GM19452 (cell line): Measurements from ENCODE around the gene MCF2L.
A peak's percentile ranks its signal among the peaks of the same experiment; 100 is the strongest.
"Not testable (repeated sequence)": the region's sequence is repeated elsewhere in the genome, so short reads cannot be mapped to it uniquely, and the experiment has no call there.

Experiments
- ATAC-seq: cut with Tn5 transposase; IDR thresholded peaks from one replicate; pipeline ENCODE4 v1.9.1; 2021; ENCODE audit not compliant: unreplicated experiment

MCF2L gene

GRCh38 chr13:112968910-112969691 lies at the start of gene MCF2L:
MCF2L (plus strand) TSS chr13:112969214; CDS start chr13:112969380, 166 bp downstream.
- no peak for ATAC-seq

DNA sequence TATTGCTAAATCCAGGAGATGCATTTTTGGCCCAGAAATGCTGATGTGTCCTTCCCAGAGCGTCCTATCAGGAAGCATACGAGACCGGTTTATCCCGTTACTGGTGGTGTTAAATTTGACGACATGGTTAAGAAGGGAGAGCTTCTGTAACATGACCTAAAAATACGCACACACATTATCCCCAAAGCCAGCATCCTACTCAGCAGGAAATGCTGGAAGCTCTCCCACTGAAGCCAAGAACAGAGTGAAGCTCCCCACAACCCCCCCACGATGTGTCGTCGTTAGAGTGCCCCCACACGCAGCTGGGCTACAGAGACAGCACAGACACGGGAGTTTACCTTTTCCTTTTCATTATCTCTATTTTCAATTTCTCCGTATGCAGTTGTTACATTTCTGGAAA lies 45.1 kb upstream of the MCF2L start:
- no peak for ATAC-seq

DNA sequence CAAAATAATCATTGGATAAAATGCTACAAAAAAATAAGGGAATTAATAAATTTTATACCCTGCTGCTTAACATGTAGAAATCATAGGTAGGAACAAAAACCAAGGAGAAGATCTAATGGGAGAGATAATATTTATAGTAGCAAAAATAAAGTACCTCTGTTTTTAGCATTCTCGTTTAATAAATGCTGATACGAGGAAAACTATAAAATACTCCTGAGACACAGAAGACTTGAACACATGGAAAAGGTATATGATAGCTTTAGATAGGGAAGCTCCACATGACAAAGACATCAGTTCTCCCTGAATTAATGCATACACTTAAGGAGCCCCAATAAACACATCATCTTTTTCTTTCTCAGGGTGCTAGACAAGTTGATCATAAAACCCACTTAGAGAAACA lies 44.6 kb upstream of the MCF2L start:
- no peak for ATAC-seq

- ATAC-seq, result no peak
Observed at GRCh38 chr13:112926003-112926402, 43.0 kb upstream of the MCF2L start.

GRCh38 chr13:112926993-112927392 lies 42.0 kb upstream of the MCF2L start:
- ATAC-seq, result no peak

DNA sequence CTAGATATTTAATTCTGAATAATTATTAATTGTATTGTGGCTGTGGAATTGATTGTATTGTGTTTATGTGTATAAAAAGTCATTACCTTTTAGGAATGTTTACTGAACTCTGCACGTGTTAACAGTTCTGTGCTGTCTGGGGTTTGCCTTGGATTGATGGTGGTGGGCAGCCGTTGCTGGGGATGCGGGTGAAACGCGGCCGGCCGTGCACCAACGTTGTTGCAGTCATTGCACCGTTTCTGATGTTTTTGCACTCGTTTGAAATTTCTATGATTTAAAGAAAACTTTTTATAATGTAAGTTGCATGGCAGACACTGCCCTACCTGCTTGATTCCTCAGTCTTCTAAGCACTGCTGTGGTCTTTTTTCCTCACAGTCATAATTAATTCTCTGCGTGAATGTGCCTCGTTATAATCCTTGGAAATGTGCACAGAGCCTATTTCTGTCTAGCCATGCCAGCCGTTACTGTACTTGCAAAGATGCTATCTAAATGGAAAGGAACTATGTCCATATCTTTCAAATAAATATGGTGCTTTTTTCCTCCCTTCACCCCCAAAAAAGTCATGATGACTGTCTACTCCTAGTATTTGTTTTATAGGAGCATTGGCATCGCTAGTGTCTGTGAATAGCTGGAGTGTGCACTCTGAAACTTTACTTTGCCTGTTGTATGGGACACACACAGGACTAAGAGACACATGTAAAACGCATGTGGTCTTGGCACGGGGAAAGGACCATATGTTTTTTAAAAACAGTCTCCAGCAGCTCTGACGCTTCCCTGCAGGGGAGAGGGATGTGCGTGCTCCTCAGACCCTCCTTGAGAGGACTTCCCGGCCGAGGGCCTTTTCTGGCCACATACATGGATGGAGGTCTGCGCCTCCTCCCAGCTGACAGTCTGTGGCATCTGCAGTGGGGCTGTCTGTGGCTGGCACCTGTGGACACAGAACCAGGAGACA lies 40.7 kb upstream of the MCF2L start:
- ATAC-seq, result no peak

DNA sequence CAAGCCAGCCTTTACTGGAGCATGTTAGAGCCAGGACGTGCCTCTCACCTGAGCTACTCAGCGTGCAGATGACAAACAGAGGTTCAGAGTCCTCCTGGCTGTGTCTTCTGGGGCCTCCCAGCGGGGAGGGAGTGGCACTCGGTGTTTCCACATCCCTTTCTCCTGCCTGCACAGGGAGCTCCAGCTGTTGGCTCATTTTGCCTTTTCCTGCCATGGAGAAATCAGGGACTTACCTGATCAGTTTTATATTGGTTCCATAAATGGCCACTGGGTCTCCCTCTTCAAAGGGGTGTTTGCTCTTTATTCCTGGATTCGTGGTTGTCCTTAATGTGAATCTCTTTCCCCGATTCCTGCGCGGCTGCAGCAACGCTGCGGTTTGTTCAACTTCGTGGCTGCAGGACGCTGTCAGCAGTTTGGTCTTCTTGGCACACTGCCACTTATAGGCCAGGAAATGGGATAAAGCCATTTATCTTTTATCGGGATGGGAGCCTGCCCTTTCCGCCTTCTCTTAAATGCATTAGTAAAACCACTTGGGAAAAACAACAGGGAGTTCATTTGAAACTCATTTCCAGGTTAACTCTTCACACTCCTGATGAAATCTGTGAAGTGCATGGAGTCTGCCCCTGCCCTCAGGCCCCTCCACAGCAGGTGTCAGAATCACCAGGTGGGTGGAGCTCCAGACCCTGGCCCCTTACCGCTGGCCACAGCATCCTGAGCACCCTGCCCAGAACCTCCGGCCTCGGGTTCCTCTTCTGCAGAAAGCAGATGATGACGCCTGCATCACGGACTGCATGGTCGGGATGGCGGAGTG lies 39.8 kb upstream of the MCF2L start:
- no peak for ATAC-seq

- no peak for ATAC-seq
Observed at GRCh38 chr13:112929783-112930055, 39.3 kb upstream of the MCF2L start.

- ATAC-seq, result no peak
Observed at GRCh38 chr13:112930192-112930591, 38.8 kb upstream of the MCF2L start.

- no peak for ATAC-seq
Observed at GRCh38 chr13:112931028-112931934, 37.7 kb upstream of the MCF2L start.

DNA sequence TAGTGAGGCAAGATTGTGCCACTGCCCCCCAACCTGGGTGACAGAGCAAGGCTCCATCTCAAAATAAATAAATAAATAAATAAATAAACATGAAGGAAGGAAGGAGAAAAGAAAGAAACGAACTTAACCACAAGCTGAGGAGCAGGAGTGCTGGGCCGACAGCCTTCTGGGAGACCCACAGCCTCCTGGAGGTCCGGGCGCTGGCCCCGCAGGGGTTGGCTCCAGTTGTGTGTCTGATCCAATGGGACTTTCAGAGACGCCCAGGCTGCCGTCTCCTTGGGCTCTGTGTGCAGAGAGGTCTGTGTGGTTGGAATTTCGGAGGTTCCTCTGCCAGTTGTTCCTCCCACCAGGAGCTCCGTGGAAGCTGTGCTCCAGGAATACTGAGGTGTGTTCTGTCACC lies 36.0 kb upstream of the MCF2L start:
- ATAC-seq, result no peak

DNA sequence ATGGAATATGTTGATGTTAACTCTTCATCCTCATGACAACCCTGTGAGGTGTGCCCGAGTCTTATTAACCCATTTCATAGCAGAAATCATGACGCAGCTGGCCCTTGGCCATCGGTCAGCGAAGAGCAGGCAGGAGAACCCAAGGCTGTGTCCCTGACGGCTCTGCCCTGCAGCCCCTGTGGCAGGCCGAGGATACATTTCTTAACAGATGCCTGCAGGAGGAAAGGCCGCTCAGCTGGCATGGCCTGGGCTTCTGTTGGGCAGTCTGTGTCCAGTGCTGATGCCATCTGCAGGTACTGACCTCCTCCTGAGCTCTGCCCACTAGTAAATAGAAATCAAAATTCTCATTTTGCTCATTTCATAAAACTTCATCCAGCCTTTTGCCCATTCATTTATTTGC lies 35.4 kb upstream of the MCF2L start:
- no peak for ATAC-seq

- no peak for ATAC-seq
Observed at GRCh38 chr13:112934078-112934477, 34.9 kb upstream of the MCF2L start.

DNA sequence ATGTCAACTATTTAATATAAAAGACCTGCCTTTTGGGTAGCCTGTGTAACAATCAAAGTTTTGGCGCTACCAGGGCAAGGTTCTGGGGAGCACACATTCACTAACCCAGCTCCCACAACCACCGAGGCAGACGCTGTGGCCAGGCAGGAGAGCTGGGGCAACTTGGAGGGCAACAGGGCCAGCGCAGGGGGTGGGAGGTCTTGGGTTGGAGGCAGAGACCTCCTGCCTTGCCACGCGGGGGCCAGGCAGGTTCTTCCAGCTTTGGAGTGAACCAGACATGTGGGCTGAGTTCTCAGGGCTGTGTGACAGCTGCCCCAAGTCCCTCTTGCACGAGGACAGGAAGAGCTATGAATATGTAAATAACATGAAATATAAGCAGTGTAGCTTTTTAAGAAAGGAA lies 30.3 kb upstream of the MCF2L start:
- no peak for ATAC-seq

DNA sequence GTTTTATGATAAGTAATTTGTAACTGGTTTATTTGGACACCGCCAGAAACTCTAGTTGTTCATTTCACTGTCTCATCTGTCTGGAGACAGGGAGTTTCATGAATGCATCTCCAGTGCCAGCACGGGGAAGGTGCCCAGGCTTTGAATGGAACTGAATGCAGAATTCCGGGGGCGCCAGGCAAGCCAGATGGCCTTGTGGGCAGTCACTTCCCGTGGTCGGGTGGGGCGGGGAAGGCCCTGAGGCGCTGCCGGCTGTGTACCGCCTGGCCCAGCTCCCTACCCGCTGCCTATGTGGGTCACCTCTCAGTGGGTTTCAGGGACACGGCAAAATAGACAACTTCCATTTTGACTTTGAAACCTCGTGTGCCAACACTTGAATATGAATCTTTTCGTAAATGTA lies 28.8 kb upstream of the MCF2L start:
- ATAC-seq, result no peak

- no peak for ATAC-seq
Observed at GRCh38 chr13:112941349-112941748, 27.7 kb upstream of the MCF2L start.

DNA sequence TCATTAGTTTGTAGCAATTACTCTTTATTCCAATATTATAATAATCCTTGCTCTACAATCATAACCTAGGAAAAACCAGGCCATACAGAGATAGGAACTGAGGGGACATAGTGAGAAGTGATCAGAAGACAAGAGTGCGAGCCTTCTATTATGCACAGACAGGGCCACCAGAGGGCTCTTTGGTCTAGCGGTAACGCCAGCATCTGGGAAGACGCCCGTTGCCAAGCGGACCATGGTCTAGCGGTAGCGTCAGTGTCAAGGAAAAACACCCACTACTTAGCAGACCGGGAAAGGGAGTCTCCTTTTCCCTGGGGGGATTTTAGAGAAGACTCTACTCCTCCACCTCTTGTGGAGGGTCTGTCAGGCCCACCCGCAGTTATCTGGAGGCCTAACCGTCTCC lies 27.2 kb upstream of the MCF2L start:
- ATAC-seq, result not testable (repeated sequence)

DNA sequence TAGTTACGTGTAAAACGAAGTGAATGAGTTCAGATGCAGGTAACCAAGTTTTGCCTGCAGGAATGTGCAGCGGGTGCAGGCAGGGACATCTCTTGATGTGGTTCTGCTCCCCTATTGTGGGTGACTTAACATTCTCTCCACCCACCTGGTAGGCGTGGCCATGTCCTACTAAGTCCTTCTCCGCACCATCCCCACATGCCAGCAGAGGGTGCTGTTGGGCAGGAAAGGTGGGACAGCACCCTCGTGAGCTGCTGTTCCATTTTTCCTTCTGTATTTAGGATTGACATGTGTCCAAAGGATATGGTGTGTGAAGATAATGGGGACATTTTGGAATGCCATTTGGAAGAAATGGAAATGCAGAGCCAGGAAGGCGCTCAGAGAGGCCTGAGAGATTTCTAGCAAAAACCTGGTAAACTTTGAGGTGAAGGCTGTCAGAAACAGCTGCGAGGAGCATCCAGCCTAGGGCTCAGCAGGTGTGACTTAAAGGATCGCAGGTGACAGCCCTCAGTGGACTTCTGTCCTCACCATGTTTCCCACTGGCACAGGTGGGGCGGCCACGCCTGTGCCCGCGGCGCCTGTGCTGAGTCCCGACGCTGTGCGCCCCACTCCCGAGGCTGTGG lies 26.2 kb upstream of the MCF2L start:
- ATAC-seq, result peak; percentile 93

DNA sequence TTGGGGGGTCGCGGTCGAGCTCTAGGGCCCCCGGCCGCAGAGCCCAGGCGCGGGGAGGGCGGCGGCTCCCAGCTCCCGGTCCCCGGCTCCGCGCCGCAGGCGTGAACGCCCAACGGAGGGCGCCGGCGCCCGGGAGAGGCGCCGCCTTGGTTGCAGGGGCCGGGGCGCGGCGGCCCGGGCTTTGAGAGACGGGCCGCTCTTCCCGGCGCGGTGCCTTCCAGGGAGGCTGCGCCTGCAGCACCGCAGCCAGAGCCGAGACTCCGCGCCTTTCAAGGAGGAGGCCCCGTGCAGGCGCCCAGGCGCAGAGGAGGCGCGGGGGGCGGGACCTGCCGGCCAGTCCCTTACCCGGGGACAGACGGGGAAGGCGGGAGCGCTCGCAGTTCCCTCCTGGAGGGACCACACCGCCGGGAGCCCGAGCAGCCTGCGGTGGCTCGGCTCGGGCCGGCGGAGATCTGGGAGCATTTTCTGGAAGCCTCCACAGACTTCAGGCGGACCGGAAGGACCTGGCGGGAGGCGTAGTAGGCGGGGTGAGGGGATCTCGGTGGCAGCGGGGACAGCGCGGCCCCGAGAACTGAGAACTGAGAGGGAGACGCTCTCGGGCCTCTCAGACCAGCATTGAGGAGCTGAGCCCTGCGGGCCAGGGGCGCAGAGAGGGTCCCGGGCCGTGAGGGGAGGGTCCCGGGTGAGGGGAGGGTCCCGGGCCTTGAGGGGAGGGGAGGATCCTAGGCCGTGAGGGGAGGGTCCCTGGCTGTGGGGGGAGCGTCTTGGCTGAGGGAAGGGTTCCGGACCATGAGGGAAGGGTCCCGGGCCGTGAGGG lies 25.5 kb upstream of the MCF2L start:
- ATAC-seq, result peak; percentile 40
